MV-4-11 (cell line): ENCODE data around the gene TOM1L2.
"Not testable (repeated sequence)": the region's sequence is repeated elsewhere in the genome, so short reads cannot be mapped to it uniquely, and the experiment has no call there.

Experiments used
- DNase-seq: peaks from one replicate; lab custom pipeline; 2025; lab: John Stamatoyannopoulos, UW

Gene TOM1L2

GRCh38 chr17:17972126-17972951 lies at the start of gene TOM1L2, which contains the start of gene DRC3:
TOM1L2 (minus strand) TSS chr17:17972400; CDS start chr17:17972313, 87 bp downstream.
DRC3 (plus strand) TSS chr17:17972862; CDS start chr17:17977599, 4,737 bp downstream.
- DNase-seq, result peak; percentile 100

DNA sequence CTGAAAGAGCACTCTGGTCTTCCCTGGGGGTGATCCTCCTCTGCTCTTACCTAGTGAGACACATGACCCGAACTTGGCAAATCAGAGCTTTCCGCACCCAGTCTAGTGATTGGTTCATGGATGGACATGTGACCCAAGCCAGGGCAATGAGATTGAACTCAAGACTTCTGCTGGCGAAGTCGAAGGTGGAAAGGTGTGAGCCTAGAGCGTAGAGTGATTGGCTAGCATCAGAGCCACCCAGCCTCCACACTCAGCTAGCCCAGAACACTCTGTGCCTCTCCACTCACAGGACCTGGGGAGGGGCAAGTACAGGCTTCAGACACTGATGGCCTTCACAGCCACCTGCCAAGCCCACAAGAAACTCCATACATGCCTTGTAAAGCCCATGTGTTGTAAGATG lies 49.2 kb upstream of the TOM1L2 start:
- DNase-seq, result no peak

- DNase-seq, result no peak
Observed at GRCh38 chr17:18020971-18021370, 48.8 kb upstream of the TOM1L2 start.

DNA sequence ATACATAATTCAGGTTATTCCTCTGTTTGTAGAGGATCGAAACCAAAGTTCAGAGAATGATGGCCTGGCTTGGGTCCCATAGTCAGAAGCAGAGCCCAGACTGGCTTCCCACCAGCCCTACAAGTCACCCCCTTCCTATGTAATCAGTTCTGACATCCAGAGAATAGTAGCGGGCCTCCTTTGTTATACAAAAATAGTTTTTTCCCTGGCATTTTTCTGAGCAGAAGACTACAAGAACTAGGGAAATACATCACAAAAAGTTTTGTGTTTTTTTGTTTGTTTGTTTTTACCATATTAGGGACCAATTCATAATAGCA lies 47.6 kb upstream of the TOM1L2 start:
- DNase-seq, result no peak

- DNase-seq, result no peak
Observed at GRCh38 chr17:18018411-18018921, 46.3 kb upstream of the TOM1L2 start.

DNA sequence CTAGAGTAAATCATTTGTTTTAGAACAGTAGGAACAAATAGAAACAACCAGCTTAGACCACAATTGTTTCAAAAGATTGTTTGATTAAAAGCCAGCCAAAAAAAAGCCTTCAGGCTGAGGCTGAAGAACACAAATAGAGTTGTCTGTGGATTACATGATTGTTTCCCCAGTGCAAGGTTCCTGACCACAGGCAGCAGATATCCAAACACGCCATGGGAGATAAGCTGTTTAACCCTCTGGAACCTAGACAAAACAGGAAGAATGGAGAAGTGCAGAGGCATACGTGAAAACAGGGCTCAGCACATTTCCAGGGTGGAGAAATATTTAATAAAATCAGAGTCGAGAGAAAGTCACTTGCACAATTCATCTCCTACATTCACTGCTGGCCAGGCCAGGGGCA lies 45.8 kb upstream of the TOM1L2 start:
- no peak for DNase-seq

GRCh38 chr17:18016426-18016825 lies 44.2 kb upstream of the TOM1L2 start:
- no peak for DNase-seq

DNA sequence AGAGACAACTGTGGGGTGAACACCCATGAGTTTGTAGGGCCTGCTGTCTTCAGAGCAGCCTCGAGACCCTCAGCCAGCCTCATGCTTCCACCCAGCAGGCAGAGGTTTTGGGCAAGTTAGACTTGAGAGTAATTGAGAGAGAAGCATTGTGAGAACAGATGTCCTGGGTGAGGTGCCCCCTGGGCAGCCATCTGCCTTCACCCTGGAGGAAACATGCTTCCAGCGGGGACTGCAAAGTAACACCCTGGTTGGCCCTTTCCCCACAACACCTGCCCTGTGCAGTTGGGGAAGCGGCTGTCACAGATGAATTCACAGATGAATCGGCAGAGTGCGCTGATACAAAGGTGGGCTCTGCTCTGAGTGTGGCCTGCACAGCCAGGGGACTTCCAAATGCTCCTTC lies 43.4 kb upstream of the TOM1L2 start:
- DNase-seq, result no peak

DNA sequence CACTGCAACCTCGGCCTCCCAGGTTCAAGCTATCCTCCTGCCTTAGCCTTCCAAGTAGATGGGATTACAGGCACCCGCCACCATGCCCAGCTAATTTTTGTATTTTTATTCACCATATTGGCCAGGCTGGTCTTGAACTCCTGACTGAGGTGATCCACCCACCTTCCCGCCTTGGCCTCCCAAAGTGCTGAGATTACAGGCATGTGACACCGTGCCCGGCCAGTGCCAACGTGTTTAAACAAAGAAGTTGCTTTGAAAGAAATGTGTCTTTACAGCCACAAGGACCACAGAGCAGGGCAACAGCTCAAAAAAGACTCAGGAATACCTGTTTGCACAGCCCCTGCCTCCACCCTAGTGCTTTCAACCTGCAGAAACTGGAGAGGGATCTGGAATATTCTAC lies 41.8 kb upstream of the TOM1L2 start:
- no peak for DNase-seq

- no peak for DNase-seq
Observed at GRCh38 chr17:18011286-18011685, 39.1 kb upstream of the TOM1L2 start.

GRCh38 chr17:18009609-18010420 lies 37.6 kb upstream of the TOM1L2 start:
- no peak for DNase-seq

- DNase-seq, result no peak
Observed at GRCh38 chr17:18008496-18009268, 36.5 kb upstream of the TOM1L2 start.

DNA sequence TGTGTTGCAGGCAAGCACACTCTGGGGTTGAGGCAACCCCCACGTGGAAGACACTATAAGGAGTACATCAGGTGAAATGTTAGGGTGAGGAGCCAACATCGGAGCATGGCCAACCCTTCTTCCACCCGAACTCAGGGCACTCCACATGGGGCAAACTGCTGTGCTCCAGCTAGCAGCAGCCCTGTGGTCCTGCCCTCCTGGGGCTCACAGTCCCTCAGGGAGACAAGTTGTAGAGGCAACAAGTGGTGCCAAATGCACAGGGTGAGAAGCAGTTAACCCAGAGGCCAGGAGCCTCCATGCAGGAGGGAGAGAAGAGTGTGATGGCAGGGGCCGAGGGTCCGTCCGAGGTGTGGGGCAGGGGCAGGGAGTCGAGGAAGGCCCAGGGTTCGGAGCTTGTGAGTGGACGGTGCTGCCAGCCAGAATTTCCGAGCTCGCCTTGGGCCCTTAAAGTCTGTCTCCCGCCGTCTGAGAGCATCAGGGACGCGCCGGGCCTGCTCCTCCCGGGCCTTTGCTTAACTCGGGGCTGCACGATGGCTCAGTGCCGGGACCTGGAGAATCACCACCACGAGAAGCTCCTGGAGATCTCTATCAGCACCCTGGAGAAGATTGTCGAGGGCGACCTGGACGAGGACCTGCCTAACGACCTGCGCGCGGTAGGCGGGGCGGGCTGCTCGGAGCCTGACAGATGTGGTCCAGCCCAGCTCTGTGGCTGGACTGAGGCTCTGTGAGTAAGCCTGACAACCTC lies 34.5 kb upstream of the TOM1L2 start:
- DNase-seq, result no peak

- no peak for DNase-seq
Observed at GRCh38 chr17:18005496-18005895, 33.3 kb upstream of the TOM1L2 start.

GRCh38 chr17:18004884-18005305 lies 32.7 kb upstream of the TOM1L2 start:
- DNase-seq, result no peak

DNA sequence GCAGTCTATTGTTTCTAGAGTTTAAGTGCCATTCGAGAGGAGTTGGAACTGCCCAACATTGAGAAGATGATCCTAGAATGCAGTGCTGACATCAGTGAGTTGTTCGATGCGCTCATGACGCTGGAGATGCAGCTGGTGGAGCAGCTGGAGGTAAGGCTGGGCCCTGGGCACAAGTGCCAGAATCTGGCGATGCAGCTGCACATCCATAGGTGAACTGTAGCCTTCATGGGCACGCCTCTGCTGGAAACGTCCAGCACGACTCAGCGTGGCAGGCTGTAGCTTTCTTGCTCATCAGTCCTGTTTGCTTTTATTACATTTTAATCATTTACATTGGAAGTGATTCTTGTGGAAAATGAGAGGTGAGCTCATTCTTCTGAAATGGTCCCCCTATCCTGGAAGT lies 32.1 kb upstream of the TOM1L2 start:
- no peak for DNase-seq

- DNase-seq, result no peak
Observed at GRCh38 chr17:18002171-18002570, 30.0 kb upstream of the TOM1L2 start.

- DNase-seq, result no peak
Observed at GRCh38 chr17:18000030-18000408, 27.8 kb upstream of the TOM1L2 start.

DNA sequence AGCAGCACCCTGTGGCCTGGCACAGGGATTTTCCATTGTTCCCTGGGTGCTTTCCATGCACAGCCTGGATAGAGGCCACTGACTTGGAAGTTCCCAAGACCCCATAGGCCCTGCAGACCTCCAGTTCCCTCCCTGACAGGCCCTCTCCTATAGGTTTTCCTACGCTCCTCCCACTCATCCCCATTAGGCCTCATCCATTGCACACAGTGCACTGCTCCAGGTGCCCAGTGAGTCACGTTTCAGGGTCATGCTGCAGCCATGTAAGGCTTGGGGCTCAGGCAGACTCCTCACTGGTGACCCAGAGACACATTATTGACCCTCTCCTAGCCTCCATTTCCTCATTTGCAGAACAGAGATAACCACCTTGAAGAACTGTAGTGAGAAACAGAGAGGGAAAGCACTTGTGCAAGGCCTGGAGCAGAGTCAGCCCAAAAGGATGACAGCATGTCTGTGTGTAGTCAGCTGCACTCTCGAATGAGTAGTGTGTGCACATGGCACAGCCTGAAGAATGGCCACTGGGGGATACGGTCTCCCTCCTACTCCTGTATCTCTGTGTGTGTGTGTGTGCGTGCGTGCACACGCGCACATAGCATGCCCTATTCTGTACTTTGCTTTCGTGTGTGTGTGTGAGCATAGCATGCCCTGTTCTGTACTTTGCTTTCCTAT lies 27.3 kb upstream of the TOM1L2 start:
- DNase-seq, result no peak

GRCh38 chr17:17998934-17999333 lies 26.7 kb upstream of the TOM1L2 start:
- no peak for DNase-seq

- not testable (repeated sequence) for DNase-seq
Observed at GRCh38 chr17:17995887-17996286, 23.7 kb upstream of the TOM1L2 start.
